ENCODE results near the gene CACNB2. TPM values are rescaled to one million over a fixed set of nuclear protein-coding genes. Genes with fewer than 3 reads are reported as not detected.
"Not testable (repeated sequence)": the region's sequence is repeated elsewhere in the genome, so short reads cannot be mapped to it uniquely, and the experiment has no call there.

Gene CACNB2
- polyA plus RNA-seq, 1 experiment: 0.12 TPM

DNA sequence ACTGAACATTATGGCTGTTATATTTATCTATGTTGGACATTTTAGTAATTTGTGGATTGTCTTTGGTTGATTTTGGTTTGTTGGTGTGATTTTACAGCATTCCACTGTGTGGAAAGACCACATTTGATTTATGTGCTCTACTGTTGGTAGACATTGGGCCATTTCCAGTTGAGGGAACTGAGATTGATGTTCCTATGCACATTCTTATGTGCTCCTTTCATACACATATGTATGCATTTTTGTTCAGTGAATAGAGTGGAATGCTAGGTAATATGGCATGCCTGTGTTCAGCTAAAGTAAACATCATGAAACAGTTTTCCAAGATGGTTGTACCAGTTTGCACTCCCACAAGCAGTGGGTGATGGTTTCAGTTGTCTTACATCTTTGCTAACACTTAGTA, 15.1 kb downstream of the CACNB2 start:
- POLR2A ChIA-PET: no interaction called here
- H3K4me3 ChIP-seq (ENCODE audit: low read depth, low read length): no peak overlapping the region
- TF ChIP-seq, protein P1, sequence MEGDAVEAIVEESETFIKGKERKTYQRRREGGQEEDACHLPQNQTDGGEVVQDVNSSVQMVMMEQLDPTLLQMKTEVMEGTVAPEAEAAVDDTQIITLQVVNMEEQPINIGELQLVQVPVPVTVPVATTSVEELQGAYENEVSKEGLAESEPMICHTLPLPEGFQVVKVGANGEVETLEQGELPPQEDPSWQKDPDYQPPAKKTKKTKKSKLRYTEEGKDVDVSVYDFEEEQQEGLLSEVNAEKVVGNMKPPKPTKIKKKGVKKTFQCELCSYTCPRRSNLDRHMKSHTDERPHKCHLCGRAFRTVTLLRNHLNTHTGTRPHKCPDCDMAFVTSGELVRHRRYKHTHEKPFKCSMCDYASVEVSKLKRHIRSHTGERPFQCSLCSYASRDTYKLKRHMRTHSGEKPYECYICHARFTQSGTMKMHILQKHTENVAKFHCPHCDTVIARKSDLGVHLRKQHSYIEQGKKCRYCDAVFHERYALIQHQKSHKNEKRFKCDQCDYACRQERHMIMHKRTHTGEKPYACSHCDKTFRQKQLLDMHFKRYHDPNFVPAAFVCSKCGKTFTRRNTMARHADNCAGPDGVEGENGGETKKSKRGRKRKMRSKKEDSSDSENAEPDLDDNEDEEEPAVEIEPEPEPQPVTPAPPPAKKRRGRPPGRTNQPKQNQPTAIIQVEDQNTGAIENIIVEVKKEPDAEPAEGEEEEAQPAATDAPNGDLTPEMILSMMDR (IDR thresholded peaks at IDR 0.05; ENCODE audit: insufficient read depth, low read depth, low read length): no peak
- CTCF ChIA-PET: no interaction called here
- 0 out of 2 replicates have a peak, but pooled peaks cover 2% of the 10 kb centered on the region for H3K27me3 ChIP-seq (ENCODE audit: control insufficient read depth, insufficient read depth, low read length)
- DNase-seq (ENCODE audit: low read depth): no peak
- H3K36me3 ChIP-seq (ENCODE audit: control insufficient read depth, insufficient read depth, low read length): no peaks in the 10 kb centered on the region

DNA sequence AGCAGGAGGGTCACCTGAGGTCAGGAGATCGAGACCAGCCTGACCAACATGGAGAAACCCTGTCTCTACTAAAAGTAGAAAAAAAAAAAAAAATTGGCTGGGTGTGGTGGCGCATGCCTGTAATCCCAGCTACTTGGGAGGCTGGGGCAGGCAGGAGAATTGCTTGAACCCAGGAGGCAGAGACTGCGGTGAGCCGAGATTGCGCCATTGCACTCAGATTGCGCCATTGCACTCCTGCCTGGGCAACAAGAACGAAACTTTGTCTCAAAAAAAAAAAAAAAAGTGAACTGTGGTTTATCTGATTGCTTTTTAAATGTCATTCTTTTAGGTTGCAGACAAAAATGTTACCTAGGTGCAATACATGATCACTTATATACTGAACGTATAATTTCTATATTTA, 16.6 kb downstream of the CACNB2 start:
- H3K4me3 ChIP-seq (ENCODE audit: low read depth, low read length); H3K36me3 ChIP-seq (ENCODE audit: control insufficient read depth, insufficient read depth, low read length); POLR2A ChIA-PET; DNase-seq (ENCODE audit: low read depth); H3K27me3 ChIP-seq (ENCODE audit: control insufficient read depth, insufficient read depth, low read length): not testable (repeated sequence)
- CTCF ChIA-PET: interaction anchor here (0.6 kb wide), 1 partner anchor 744 kb away, joined by 4 read pairs; no protein-coding TSS in a partner anchor

DNA sequence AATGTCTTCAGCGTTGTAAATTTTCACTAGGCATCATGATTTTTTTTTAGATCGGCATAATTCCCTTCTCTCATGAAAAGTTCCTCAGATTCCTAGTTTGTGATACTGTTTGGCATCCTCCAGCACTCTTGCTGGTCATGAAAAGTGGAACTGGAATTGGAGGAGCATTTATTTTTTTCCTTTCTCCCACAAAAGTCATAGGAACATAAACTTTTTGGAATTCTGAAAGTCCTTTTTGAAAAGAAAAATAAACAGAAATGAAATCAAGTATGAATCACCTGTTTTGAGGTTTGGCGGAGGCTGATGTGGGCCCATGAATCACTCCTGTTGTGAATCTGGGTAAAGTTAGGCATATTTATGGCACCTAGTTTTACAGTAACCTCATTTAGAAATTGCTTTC, 17.7 kb downstream of the CACNB2 start:
- CTCF ChIA-PET: interaction anchor here (0.6 to 1.5 kb wide), 2 partner anchors 58 to 304 kb away, joined by 3 to 4 read pairs; no protein-coding TSS in a partner anchor
- Histone ChIP-seq H3K27me3 (ENCODE audit: control insufficient read depth, insufficient read depth, low read length) (no peaks in the 10 kb centered on the region), H3K4me3 (ENCODE audit: low read depth, low read length) (no peak overlapping the region), H3K36me3 (ENCODE audit: control insufficient read depth, insufficient read depth, low read length) (no peaks in the 10 kb centered on the region)
- POLR2A ChIA-PET: no interaction called here
- peak; percentile 49 for DNase-seq (ENCODE audit: low read depth)
- TF ChIP-seq, protein P1 (IDR thresholded peaks at IDR 0.05; ENCODE audit: insufficient read depth, low read depth, low read length): no peak

DNA sequence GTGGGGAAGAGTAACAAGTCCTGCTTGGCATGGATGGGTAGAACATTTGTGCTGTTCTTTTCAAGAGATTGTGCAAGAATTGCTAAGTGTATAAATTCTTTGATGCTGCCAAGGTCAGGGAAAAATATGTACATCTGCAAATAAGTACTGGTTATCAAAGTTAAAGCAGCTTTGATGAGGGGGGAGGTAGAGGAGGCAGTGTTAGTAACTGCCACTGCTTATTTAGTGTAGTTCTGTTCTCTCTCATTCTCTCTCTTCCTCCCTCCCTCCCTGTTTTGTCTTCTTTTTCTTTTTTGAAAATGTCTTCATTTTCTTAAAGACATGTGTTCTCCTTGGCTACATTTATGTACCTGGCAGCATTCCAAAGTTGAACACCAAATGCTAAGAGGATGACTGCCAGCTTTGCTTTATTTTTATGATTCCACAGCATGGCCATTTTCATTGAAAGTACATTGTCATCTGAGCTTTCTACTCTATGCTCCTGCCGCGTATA, 18.6 kb downstream of the CACNB2 start:
- Histone ChIP-seq H3K4me3 (ENCODE audit: low read depth, low read length) (no peak overlapping the region), H3K36me3 (ENCODE audit: control insufficient read depth, insufficient read depth, low read length) (no peaks in the 10 kb centered on the region), H3K27me3 (ENCODE audit: control insufficient read depth, insufficient read depth, low read length) (no peaks in the 10 kb centered on the region)
- DNase-seq (ENCODE audit: low read depth): no peak
- POLR2A ChIA-PET: no interaction called here
- CTCF ChIA-PET: interaction anchor here (1.3 to 1.5 kb wide), 2 partner anchors 57 to 58 kb away, joined by 3 to 5 read pairs; no protein-coding TSS in a partner anchor
- TF ChIP-seq, protein P1 (IDR thresholded peaks at IDR 0.05; ENCODE audit: insufficient read depth, low read depth, low read length): no peak

DNA sequence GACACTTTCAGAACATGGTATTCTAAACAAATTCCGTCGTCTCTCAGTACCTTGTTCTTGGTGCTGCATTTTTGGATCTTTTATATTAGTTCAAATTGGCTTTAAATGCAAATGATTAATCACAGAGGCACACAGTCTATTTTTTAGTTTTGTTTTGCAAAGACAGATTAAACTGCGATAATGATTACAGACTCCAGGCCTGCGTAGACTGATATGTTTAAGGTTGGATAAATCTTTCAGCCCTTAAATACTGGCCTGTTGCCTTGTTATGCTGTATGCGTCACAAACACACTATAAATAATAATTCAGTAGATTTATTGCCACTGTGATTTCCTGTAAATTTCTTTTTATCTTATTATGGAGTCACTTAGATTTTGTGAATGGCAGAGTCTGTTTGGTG, 19.3 kb downstream of the CACNB2 start:
- ChIA-PET CTCF (interaction anchor here (1.3 kb wide), 1 partner anchor 57 kb away, joined by 5 read pairs; no protein-coding TSS in a partner anchor), POLR2A (no interaction called here)
- no peaks in the 10 kb centered on the region for H3K27me3 ChIP-seq (ENCODE audit: control insufficient read depth, insufficient read depth, low read length)
- H3K36me3 ChIP-seq (ENCODE audit: control insufficient read depth, insufficient read depth, low read length): no peaks in the 10 kb centered on the region
- no peak for DNase-seq (ENCODE audit: low read depth)
- H3K4me3 ChIP-seq (ENCODE audit: low read depth, low read length): no peak overlapping the region
- TF ChIP-seq, protein P1 (IDR thresholded peaks at IDR 0.05; ENCODE audit: insufficient read depth, low read depth, low read length): no peak

Measured in BJ (cell line).